CD4-positive, alpha-beta T cell (primary cell): ENCODE measurements around the gene MRPL30. TPM values are rescaled to one million over a fixed set of nuclear protein-coding genes. Genes with fewer than 3 reads are reported as not detected.

ENCODE experiments used
- ATAC-seq: fragments of 200-7000 bp; cut with Tn5 transposase; one replicate; pipeline ENCODE4 v1.10.0; 2022; ENCODE audit warnings: mild to moderate bottlenecking; ENCODE audit not compliant: poor library complexity
- CTCF ChIA-PET: fragments of 350-600 bp; sonication (Branson Sonifier 250); formaldehyde crosslinking; loops from one replicate; lab custom pipeline; 2021; ENCODE audit warnings: antibody characterized with exemption, inconsistent platforms; lab: Charles Lee
- POLR2A ChIA-PET: fragments of 350-600 bp; sonication (Branson Sonifier 250); formaldehyde crosslinking; loops from one replicate; lab custom pipeline; 2021; ENCODE audit warnings: antibody characterized with exemption, inconsistent platforms; lab: Charles Lee
- DNase-seq, 14 experiments: peaks; one replicate each; pipeline ENCODE4 v3.0.0-alpha.2; 2013 to 2020; ENCODE audit warnings: mixed read lengths in 2 of 14
- H3K27ac ChIP-seq, 2 donors: one replicate each; pipeline versions ENCODE4 v1.5.1 to v1.7.0; 2013; ENCODE audit warnings: low read length in 2 of 2, low read depth in 1 of 2, mild to moderate bottlenecking in 1 of 2
- H3K27me3 ChIP-seq, 2 experiments: 1 replicate in 1 of 2; 2 replicates in 1 of 2; pipeline versions ENCODE4 v1.6.1 to v1.7.0; 2013; ENCODE audit warnings: low read length in 2 of 2, control low read depth in 1 of 2, mild to moderate bottlenecking in 1 of 2, moderate library complexity in 1 of 2; ENCODE audit not compliant: insufficient read depth in 2 of 2, control insufficient read depth in 1 of 2
- H3K36me3 ChIP-seq: one replicate; pipeline ENCODE4 v1.6.1; 2013; ENCODE audit warnings: low read length, control low read depth; ENCODE audit not compliant: insufficient read depth
- H3K4me1 ChIP-seq: one replicate; pipeline ENCODE4 v1.6.1; 2013; ENCODE audit warnings: low read length, control low read depth; ENCODE audit not compliant: insufficient read depth
- H3K4me3 ChIP-seq: one replicate; pipeline ENCODE4 v1.5.1; 2013; ENCODE audit warnings: mild to moderate bottlenecking, low read length, moderate library complexity
- H3K9me3 ChIP-seq, 2 experiments: 1 replicate in 1 of 2; 2 replicates in 1 of 2; pipeline versions ENCODE4 v1.6.1 to v1.7.0; 2013; ENCODE audit warnings: low read length in 2 of 2, mild to moderate bottlenecking in 2 of 2, control low read depth in 1 of 2, moderate library complexity in 1 of 2; ENCODE audit not compliant: control insufficient read depth in 1 of 2, insufficient read depth in 1 of 2
- H3K27ac Mint-ChIP-seq: one replicate; pipeline ENCODE4 v1.8.0; 2020; ENCODE audit warnings: mixed read lengths
- H3K27me3 Mint-ChIP-seq: one replicate; pipeline ENCODE4 v1.8.0; 2021; ENCODE audit warnings: mixed read lengths
- H3K36me3 Mint-ChIP-seq: one replicate; pipeline ENCODE4 v1.8.0; 2021; ENCODE audit warnings: low read depth, mixed read lengths
- H3K4me1 Mint-ChIP-seq: one replicate; pipeline ENCODE4 v1.8.0; 2021; ENCODE audit warnings: low read depth, mixed read lengths
- H3K4me3 Mint-ChIP-seq: one replicate; pipeline ENCODE4 v1.8.0; 2020; ENCODE audit warnings: mild to moderate bottlenecking, mixed read lengths
- H3K9me3 Mint-ChIP-seq: one replicate; pipeline ENCODE4 v1.8.0; 2020; ENCODE audit warnings: mixed read lengths
- CTCF ChIP-seq: fragments of 200-600 bp; IDR thresholded peaks from one replicate; pipeline ENCODE4 v1.8.0; 2022; ENCODE audit warnings: antibody characterized with exemption, mild to moderate bottlenecking
- intact Hi-C, 2 experiments: fragments of 100-400 bp; cut with DNase I in 1 of 2; cut with micrococcal nuclease in 1 of 2; formaldehyde crosslinking; loops; one replicate each; pipeline versions ENCODE4 v1.15.1 to v1.9.0; 2023 to 2025; cut with DNase I, micrococcal nuclease
- total RNA-seq, 174 experiments: library from RNA in 2 of 174; stranded (reverse) in 2 of 174; gene quantifications; one replicate each; pipeline ENCODE4 v1.2.3 and lab custom pipeline; 2021 to 2026

The MRPL30 gene
- total RNA-seq, 2 experiments from 2014 or later, result 8.6 to 9.5 TPM

DNA sequence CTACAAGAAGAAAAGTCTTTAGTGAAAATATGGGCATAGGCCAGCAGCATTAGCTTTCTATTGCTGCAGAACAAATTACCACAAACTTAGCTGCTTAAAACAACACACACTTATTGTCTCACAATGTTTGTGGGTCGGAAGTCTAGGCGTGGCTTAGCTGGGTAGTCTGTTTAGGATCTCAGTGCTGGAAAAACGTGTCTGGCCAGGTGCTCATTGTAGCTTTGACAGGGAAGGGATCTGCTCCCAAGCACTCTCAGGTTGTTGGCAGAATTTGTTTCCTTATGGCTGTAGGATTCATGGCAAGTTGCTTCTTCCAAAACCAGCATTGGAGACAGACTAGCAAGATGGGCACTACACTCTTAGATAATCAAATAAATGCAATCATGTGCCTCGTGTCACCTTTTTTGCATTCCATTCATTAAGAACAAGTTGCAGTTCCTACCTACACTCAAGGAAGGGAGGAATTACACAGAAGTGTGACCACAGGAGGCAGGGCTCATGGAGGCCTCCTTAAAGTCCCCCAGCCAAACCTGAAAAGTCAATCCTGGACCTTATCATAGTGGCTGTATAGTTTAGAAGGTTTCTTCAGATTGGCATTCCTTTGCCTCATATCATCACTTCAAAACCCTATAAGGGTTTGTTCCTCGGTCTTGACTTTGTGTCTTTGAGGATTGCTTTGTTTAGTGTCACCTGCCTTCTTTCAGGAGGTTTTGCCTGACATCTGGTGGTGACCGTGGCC, 17.3 kb downstream of the MRPL30 start:
- no peaks in the 10 kb centered on the region for H3K27me3 ChIP-seq
- H3K27me3 Mint-ChIP-seq, result no peaks in the 10 kb centered on the region
- no peak overlapping the region for H3K4me3 Mint-ChIP-seq
- DNase-seq, result no peak
- peaks cover 39% of the 10 kb centered on the region for H3K36me3 Mint-ChIP-seq
- H3K4me1 Mint-ChIP-seq, result peaks cover 6% of the 10 kb centered on the region
- intact Hi-C loops, result no loop called here
- H3K4me3 ChIP-seq, result no peak overlapping the region
- H3K27ac Mint-ChIP-seq, result no peak overlapping the region
- ChIA-PET CTCF (no interaction called here), POLR2A (no interaction called here)
- no peak overlapping the region for H3K27ac ChIP-seq
- no peaks in the 10 kb centered on the region for H3K4me1 ChIP-seq
- no peaks in the 10 kb centered on the region for H3K9me3 ChIP-seq
- TF ChIP-seq CTCF, result no peak
- H3K9me3 Mint-ChIP-seq, result no peaks in the 10 kb centered on the region
- no peak for ATAC-seq
- peaks cover 19% of the 10 kb centered on the region for H3K36me3 ChIP-seq

DNA sequence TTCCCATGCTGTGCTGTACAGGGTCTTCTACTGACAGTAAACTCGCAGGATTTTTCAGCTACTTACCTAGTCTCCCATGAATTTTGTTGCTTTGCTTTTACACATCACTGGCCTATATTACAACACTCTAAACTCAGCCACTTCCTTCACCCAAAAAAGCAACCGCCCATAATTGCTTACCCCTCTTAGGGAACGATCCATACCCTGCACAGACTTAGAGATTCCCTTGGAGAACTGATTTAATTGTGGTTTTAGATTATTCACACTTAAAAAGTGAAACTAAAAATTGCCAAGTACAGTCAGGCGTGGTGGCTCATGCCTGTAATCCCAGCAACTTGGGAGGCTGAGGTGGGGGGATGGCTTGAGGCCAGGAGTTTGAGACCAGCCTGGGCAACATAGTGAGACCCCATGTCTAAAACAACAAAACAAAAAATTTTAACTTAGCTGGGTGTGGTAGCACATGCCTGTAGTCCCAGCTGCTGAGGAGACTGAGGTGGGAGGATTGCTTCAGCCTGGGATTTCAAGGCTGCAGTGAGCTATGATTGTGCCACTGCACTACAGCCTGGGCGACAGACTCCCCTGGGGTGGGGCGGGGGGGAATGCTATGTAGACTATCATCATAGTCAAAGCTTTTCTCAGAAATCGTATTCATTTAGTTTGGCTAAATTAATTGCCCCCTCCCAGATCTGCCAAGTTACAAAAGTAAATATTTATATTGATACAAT, 19.3 kb downstream of the MRPL30 start:
- no peak overlapping the region for H3K4me3 Mint-ChIP-seq
- Histone ChIP-seq H3K4me1 (no peaks in the 10 kb centered on the region), H3K36me3 (peaks cover 18% of the 10 kb centered on the region), H3K27me3 (no peaks in the 10 kb centered on the region), H3K9me3 (no peaks in the 10 kb centered on the region), H3K27ac (no peak overlapping the region), H3K4me3 (no peak overlapping the region)
- DNase-seq (no peak), ATAC-seq (no peak)
- ChIA-PET POLR2A (no interaction called here), CTCF (no interaction called here)
- H3K27ac Mint-ChIP-seq, result peak overlapping the region; percentile 78
- H3K4me1 Mint-ChIP-seq, result peaks cover 6% of the 10 kb centered on the region
- intact Hi-C loops, result loop anchor here in 1 of 2 experiments (10.0 kb wide), 1 partner anchor 325 kb away; no protein-coding TSS in a partner anchor
- no peaks in the 10 kb centered on the region for H3K9me3 Mint-ChIP-seq
- no peak for TF ChIP-seq CTCF
- H3K36me3 Mint-ChIP-seq, result peaks cover 28% of the 10 kb centered on the region
- no peaks in the 10 kb centered on the region for H3K27me3 Mint-ChIP-seq

- peaks cover 12% of the 10 kb centered on the region for H3K36me3 Mint-ChIP-seq
- H3K27me3 ChIP-seq, result no peaks in the 10 kb centered on the region
- ATAC-seq (no peak), DNase-seq (no peak)
- no peaks in the 10 kb centered on the region for H3K27me3 Mint-ChIP-seq
- no peaks in the 10 kb centered on the region for H3K9me3 Mint-ChIP-seq
- CTCF ChIA-PET, result no interaction called here
- peaks cover 4% of the 10 kb centered on the region for H3K36me3 ChIP-seq
- no peak overlapping the region for H3K4me3 Mint-ChIP-seq
- TF ChIP-seq CTCF, result no peak
- intact Hi-C loops, result loop anchor here in 1 of 2 experiments (10.0 kb wide), 1 partner anchor 327 kb away; no protein-coding TSS in a partner anchor
- no peak overlapping the region for H3K4me3 ChIP-seq
- peaks cover 0 to 9% of the 10 kb centered on the region in 2 experiments for H3K9me3 ChIP-seq
- no peaks in the 10 kb centered on the region for H3K4me1 ChIP-seq
- POLR2A ChIA-PET, result no interaction called here
- peak overlapping the region; percentile 50 for H3K27ac Mint-ChIP-seq
- no peak overlapping the region for H3K27ac ChIP-seq
- H3K4me1 Mint-ChIP-seq, result peaks cover 6% of the 10 kb centered on the region
Observed at GRCh38 chr2:99201959-99202678, 21.1 kb downstream of the MRPL30 start.
